Right kidney (tissue), 1 donor: ENCODE data around the gene PMM2.

Experiments
- DNase-seq: peaks from one replicate; pipeline ENCODE4 v3.0.0-alpha.2; 2016

Gene PMM2

DNA sequence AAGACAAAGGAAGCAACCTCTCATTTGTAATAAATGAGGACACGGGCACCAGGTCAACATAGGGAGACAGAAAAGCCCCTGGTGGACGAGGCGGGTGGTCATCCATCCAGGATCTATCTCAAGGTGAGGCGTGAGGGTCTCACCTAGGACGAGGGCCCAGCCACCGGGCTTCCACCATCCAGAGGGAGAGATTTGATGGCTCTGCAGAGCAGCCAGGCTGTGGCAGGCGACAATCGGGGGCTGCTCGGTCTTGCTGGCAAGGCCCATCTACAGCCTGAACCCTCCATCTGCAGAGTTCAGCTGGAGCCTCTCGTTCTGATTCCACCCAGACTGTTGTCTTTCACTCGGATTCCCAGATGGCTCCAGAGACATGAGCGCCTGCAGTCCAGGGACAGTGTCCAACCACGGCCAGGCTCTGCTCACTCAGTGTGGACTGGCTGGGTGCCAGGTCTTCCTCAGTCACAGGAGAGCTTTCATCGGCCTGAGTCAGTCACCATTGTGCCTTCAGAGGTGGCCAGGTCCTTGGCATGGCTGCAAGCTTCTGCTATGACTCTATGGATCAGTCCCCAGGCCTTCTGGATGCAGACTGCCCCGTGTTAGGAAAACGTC lies 90.4 kb downstream of the PMM2 start:
- DNase-seq = no peak

DNA sequence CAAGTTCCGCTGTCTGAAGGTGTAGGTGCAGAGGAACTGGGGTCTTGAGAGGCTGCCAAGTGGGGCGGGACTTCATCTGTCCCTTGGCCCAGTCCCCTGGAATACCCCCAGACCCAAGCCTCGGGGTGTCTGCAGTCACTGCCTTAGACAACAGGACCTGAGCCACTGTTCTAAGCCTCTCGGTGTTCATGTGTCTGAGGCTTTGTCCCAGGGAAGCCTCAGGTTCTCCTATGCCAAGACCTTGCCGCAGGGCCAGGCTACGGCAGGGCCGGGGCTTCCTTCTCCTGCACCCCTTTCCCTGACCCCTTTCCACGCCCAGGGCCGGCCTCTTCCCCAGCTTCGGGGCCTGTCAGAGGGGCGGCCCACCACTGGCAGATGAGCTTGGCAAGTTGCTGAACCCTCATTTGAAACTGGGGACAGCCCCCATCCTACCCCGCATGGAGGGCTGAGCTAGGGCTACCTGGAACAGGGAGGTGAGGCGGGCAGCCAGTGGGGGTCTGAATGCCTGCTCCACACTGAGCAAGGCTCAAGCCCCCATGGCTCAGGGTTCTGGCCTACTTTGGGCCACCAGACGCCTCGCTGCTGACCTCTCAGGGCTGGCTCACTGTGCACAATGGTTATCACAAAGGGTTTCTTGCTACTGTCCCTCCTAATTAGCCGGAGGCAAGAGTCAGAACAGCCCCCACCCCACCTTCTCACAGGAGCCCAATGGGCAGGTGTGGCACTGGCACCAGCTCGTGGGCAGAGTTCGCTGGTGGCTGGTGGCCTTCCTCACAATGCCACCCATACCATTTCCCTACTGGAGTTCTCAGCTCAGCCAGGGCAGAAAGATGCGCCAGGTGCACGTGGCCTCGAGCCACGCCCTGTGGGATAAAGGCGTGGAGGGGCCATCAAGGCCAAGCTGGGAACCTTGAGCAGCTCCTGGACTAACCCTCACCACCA lies 91.6 kb downstream of the PMM2 start:
- DNase-seq = no peak

DNA sequence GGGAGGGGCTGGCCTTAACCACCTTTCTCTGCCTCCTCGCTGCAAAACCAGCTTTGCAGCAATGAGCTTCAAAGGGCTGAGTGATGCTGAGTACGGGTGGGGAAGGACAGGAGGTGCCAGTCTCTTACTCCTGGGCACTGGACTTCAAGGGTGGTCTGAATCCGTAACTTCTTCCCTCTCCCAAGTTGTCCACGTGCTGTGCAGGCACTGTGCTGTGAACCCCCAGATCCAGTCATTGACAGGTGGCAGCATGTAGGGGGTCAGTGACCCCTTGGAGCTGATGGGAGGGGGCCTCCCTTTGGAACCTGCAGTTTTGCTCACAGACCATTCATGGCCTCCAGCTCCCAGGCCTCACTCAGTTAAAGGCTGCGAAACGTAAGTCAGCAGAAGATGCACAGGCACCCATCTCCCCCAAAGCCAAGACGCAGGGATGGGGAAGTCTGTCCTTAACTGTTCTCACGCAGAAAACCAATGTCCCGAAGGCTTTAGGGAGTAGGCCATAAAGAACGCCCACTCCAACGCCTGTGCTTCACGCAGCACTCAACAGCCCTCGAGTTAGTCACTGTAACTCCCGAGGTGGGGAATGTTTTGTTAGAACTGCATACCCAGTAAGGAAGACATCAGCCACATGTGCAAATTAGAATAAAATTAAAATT lies 92.4 kb downstream of the PMM2 start:
- DNase-seq = no peak

DNA sequence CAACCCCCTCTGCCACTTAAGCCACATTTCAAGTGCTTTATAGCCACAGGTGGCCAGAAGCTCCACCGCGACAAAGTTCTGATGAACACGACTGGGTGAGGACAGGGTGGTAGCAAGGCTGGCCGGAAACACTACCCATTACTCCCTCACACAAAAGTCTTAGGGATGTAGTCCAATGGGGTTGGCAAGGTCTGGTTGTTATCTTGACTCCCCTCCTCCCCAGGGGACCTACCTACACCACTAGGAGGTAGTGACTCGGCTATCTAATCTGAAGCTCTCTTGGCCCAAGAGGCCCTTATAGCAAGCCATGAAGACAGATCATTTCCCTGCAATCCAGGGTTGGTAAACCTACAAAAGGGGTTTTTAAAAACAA lies 92.9 kb downstream of the PMM2 start:
- no peak for DNase-seq

DNA sequence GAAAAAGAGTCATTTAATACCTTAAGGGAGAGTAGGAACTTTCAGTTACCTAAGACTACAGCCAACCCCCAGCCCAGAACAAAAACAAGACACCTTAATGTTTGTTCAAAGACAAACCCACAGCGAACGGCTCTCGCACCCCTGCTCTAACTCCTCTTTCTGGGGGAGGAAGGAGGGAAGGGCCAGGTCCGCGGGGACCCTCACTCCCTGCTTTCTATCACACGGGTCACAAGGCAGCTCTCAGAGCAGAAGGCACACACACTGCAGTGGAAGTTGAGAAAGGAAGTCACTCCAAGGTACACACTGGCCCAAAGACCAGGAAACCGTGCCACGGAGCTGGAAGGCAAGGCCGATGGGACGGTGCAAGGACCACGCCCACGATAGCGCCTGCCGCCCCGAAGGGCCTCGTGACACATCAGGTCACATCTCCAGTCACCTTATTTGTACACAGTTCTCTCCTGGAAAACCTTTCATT lies 94.5 kb downstream of the PMM2 start:
- DNase-seq = peak; percentile 35

DNA sequence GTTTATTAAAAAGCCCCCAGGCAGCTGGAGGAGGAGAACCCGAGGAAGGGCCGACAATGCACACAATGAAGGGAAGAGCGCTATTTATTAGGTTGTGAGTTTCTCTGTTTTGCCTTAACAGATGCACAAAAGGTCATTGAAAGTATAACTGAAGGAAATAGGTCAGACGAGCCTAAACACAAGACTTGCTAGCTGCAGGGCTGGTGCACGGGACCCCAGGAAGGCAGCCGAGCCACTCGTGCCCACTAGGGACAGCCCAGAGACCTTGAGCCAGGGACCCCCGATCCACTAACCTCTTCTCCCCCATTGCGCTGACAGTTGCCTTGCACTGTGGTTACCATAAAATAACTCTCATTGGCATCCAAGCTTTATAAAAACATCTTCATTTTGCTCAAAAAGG lies 95.8 kb downstream of the PMM2 start:
- DNase-seq = no peak

DNA sequence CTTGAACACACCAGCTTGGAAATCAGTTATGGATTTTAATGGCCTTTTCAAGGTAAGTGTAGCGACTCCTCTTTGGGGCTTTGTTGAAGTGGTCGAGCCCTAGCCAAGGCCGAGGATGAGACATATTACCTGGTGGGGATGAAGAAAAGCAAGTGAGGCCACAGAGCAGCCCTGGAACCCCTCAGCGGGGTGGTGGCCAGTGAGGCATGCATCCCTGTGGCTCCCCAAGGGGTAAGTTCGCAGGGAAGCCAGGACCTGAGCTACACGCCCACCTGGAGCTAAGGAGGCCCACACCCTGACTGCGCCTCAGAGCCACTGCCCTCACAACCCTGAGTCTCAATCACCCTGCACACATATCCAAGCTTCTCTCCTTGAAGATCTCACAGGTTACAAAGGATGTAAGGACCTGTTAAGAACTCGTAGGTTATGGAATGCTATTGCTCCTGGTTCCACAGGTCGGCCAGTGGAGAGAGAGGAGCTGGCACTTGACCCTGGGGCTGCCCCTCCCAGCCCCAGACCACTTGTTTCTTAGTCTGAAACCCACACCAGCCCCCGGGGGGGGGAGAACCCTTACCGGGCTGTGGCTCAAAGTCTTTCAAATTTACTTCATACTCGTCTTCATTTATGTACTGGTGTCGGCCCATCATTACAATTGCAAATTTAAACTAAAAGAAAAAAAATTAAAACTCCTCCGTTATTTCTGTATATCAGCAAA lies 96.5 kb downstream of the PMM2 start:
- DNase-seq = no peak

DNA sequence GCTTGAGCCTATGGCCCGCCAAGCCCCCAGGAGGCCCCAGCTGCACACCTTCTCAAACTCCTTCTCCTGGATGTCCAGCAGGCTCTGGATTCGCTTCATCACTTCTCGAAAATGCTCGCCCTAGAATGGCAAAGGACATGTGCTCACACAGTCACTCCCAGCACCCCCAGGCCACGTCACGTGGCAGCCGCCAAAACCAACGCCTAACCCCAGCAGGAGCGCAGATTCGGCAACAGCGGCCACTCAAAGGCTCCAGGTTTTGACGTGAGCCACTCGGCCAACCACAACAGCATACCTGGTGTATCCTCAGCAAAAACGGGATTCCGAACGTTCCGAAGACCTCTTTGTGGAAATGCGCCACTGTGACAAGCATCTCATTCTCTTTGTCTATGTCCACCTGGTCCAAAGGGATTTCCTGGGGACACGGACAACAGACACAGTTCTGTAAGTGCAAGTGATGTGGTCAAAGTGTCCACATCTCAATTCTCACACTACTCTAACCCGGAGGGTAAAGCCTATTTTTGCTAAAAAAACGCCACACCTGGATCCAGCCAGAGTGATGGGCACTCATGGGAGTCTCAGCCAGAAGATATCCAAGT lies 97.2 kb downstream of the PMM2 start:
- DNase-seq = no peak

DNA sequence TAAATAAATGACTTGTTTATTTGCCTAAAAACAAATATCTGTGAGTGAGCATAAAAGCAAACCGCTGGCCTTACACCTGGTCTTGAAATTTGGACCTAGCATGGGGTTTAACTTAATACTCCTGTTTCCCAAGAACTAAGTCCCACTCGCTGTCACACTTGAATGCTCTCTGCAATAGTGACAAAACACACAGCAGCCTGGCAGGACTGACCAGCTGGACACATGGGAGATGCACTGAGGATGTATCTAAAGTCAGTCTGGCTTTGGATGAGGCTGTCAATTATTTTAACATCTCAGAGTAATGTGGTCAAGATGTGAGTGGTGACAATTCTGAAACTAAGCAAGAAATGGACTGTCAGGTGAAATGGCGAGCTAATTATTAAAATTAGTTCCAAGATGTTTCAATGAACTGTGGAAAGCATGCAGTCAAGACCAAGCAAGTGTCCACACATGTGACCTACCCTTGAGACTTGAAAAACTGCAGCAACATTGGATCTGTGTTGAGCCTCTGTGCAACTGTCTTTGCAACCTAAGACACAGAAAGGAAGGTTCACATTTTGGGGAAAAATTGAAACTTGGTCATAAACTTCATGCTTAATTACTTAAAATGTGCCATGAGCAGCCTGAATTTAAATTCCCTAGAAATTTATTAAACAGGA lies 101.2 kb downstream of the PMM2 start:
- DNase-seq = no peak
